Testis (tissue), 2 donors: ENCODE data around the gene FAM240A.

Experiments used
- CTCF ChIP-seq, 3 experiments: fragments of 450-650 bp in 2 of 3; fragments of 200-600 bp in 1 of 3; sonication (generic) in 1 of 3; IDR thresholded peaks; one replicate each; pipeline ENCODE4 v1.5.1; 2016 to 2019; ENCODE audit warnings: antibody characterized with exemption in 3 of 3, mild to moderate bottlenecking in 2 of 3, moderate library complexity in 1 of 3
- POLR2A ChIP-seq: fragments of 450-650 bp; IDR thresholded peaks from one replicate; pipeline ENCODE4 v1.6.1; 2017; ENCODE audit warnings: antibody characterized with exemption, mild to moderate bottlenecking, moderate library complexity

DNA sequence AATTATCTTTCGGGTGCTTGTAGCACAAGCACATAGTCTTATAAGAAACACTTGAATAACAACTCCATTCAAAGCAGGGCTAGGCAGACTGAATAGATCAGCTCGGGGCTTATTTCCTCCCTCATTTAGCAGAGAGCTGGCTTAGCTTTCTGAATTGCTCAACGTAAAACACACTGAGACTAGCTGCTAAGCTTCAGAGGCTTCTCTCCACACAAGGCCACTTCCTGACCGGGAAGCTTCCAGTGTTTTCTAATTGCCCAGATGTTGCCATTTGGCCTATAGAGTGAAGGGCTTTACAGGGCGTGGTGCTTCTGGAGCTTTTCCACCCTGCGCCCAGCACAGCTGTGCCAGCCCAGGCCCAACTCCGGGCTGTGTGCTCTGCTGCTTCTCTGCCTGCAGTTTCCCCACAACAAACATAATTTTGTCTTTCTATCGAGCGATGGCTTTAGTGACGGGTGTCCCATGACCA is 16.6 kb downstream of the FAM240A start:
- TF ChIP-seq CTCF (IDR thresholded peaks at IDR 0.05) (no peak), POLR2A (no peak)
